PC-3 (cell line): ENCODE measurements around the gene CASP7. TPM values are rescaled to one million over a fixed set of nuclear protein-coding genes. Genes with fewer than 3 reads are reported as not detected.

ENCODE experiments used
- ATAC-seq: fragments of 200-7000 bp; cut with Tn5 transposase; 2 replicates; pipeline ENCODE4 v1.9.1; 2020; ENCODE audit warnings: mild to moderate bottlenecking, moderate library complexity
- BruUV-seq: library from RNA; stranded (reverse); fragments of 400-500 nt; replicated peaks from 2 replicates; lab custom pipeline; 2021; lab: Mats Ljungman, UMichigan
- CTCF ChIA-PET: fragments of 300-600 bp; sonication (Branson Sonifier 250); formaldehyde crosslinking; loops from one replicate; lab custom pipeline; 2022; ENCODE audit warnings: antibody characterized with exemption; lab: Charles Lee
- POLR2A ChIA-PET: fragments of 300-600 bp; sonication (Branson Sonifier 250); formaldehyde crosslinking; loops from one replicate; lab custom pipeline; 2022; ENCODE audit warnings: antibody characterized with exemption; ENCODE audit not compliant: unreplicated experiment; lab: Charles Lee
- DNase-seq: peaks from one replicate; pipeline ENCODE4 v3.0.0-alpha.2; 2015
- H2AFZ ChIP-seq: fragments of 300-600 bp; sonication (generic); 2 replicates; pipeline ENCODE4 v1.6.0; 2016; ENCODE audit warnings: antibody characterized with exemption, low read length
- H3F3A ChIP-seq: fragments of 300-600 bp; sonication (generic); one replicate; pipeline ENCODE4 v1.6.0; 2017; ENCODE audit warnings: antibody characterized with exemption, low read length, control low read depth, mild to moderate bottlenecking; ENCODE audit not compliant: unreplicated experiment
- H3K27ac ChIP-seq: fragments of 300-600 bp; sonication (generic); 2 replicates; pipeline ENCODE4 v1.5.1; 2016; ENCODE audit warnings: mild to moderate bottlenecking, low read length
- H3K27me3 ChIP-seq: fragments of 300-600 bp; sonication (generic); 2 replicates; pipeline ENCODE4 v1.6.1; 2016; ENCODE audit warnings: low read length, mixed read lengths
- H3K36me3 ChIP-seq: fragments of 300-600 bp; sonication (generic); 2 replicates; pipeline ENCODE4 v1.6.1; 2016; ENCODE audit warnings: low read depth, mixed run types, low read length, mixed read lengths
- H3K4me1 ChIP-seq: fragments of 300-600 bp; sonication (generic); 2 replicates; pipeline ENCODE4 v1.5.1; 2016; ENCODE audit warnings: low read length; ENCODE audit not compliant: insufficient read depth
- H3K4me2 ChIP-seq: fragments of 300-600 bp; sonication (generic); 2 replicates; pipeline ENCODE4 v1.6.0; 2016; ENCODE audit warnings: low read length
- H3K4me3 ChIP-seq: fragments of 300-600 bp; sonication (generic); 2 replicates; pipeline ENCODE4 v1.5.1; 2016; ENCODE audit warnings: mild to moderate bottlenecking, low read length, mixed read lengths
- H3K79me2 ChIP-seq: fragments of 300-600 bp; sonication (generic); 2 replicates; pipeline ENCODE4 v1.6.1; 2017; ENCODE audit warnings: low read length, mixed read lengths
- H3K9ac ChIP-seq: fragments of 300-600 bp; sonication (generic); 2 replicates; pipeline ENCODE4 v1.6.0; 2016; ENCODE audit warnings: mild to moderate bottlenecking, low read length
- H3K9me2 ChIP-seq: fragments of 300-600 bp; sonication (generic); replicated peaks from 2 replicates; pipeline ENCODE4 v1.6.1; 2016; ENCODE audit warnings: mixed run types, low read length, mixed read lengths
- H3K9me3 ChIP-seq: fragments of 300-600 bp; sonication (generic); 2 replicates; pipeline ENCODE4 v1.6.1; 2016; ENCODE audit warnings: low read length, mixed read lengths
- H4K20me1 ChIP-seq: fragments of 300-600 bp; sonication (generic); 2 replicates; pipeline ENCODE4 v1.6.1; 2016; ENCODE audit warnings: low read length, mixed read lengths
- CTCF ChIP-seq: fragments of 300-600 bp; sonication (generic); conservative IDR thresholded peaks from 2 replicates; pipeline ENCODE4 v1.5.1; 2017; ENCODE audit warnings: antibody characterized with exemption, low read depth, mild to moderate bottlenecking, low read length
- EZH2 ChIP-seq: fragments of 300-600 bp; sonication (generic); IDR thresholded peaks from one replicate; pipeline ENCODE4 v1.6.1; 2017; ENCODE audit warnings: antibody characterized with exemption, mild to moderate bottlenecking, low read length; ENCODE audit not compliant: unreplicated experiment
- EZH2phosphoT487 ChIP-seq: fragments of 300-600 bp; sonication (generic); IDR thresholded peaks from 2 replicates; pipeline ENCODE4 v1.6.1; 2018; ENCODE audit warnings: mild to moderate bottlenecking, antibody characterized with exemption, low read length, borderline replicate concordance
- intact Hi-C: fragments of 100-400 bp; cut with micrococcal nuclease; formaldehyde crosslinking; loops from 2 replicates; pipeline ENCODE4 v1.9.0; 2023
- total RNA-seq: library from RNA; depleted of rRNA; stranded (reverse); fragments of >200 nt; gene quantifications from 2 replicates; pipeline ENCODE4 v1.2.3, GENCODE V29; 2014

Gene CASP7
- total RNA-seq, 1 experiment from 2014 or later, result 13.7 TPM

- Histone ChIP-seq H2AFZ (no peak overlapping the region), H3K36me3 (no peaks in the 10 kb centered on the region), H3K4me2 (no peak overlapping the region), H3K79me2 (no peaks in the 10 kb centered on the region), H3K9me2 (no peaks in the 10 kb centered on the region), H3K27me3 (no peaks in the 10 kb centered on the region), H3K4me3 (no peak overlapping the region), H3K9ac (no peak overlapping the region), H3K4me1 (no peaks in the 10 kb centered on the region), H3K27ac (no peak overlapping the region), H3F3A (no peaks in the 10 kb centered on the region), H4K20me1 (no peaks in the 10 kb centered on the region), H3K9me3 (no peaks in the 10 kb centered on the region)
- BruUV-seq, result no TSS peak
- POLR2A ChIA-PET, result no interaction called here
- ATAC-seq (no peak), DNase-seq (no peak)
- intact Hi-C loops, result no loop called here
- no peak for TF ChIP-seq EZH2phosphoT487
- no peak for TF ChIP-seq EZH2
- no peak for TF ChIP-seq CTCF
- CTCF ChIA-PET, result no interaction called here
These were observed 32.3 kb downstream of the CASP7 start for GRCh38 chr10:113712024-113712423.

- H3K27ac ChIP-seq, result no peak overlapping the region
- intact Hi-C loops, result no loop called here
- CTCF ChIA-PET, result no interaction called here
- no peaks in the 10 kb centered on the region for H3K9me3 ChIP-seq
- POLR2A ChIA-PET, result no interaction called here
- no peaks in the 10 kb centered on the region for H4K20me1 ChIP-seq
- H3F3A ChIP-seq, result no peaks in the 10 kb centered on the region
- no peak for TF ChIP-seq EZH2
- TF ChIP-seq CTCF, result no peak
- no peak for TF ChIP-seq EZH2phosphoT487
- H3K9me2 ChIP-seq, result no peaks in the 10 kb centered on the region
- H3K36me3 ChIP-seq, result no peaks in the 10 kb centered on the region
- no peak overlapping the region for H3K4me3 ChIP-seq
- no peak for DNase-seq
- ATAC-seq, result no peak
- no peaks in the 10 kb centered on the region for H3K79me2 ChIP-seq
- H2AFZ ChIP-seq, result no peak overlapping the region
- no peak overlapping the region for H3K9ac ChIP-seq
- no TSS peak for BruUV-seq
- no peaks in the 10 kb centered on the region for H3K27me3 ChIP-seq
- no peaks in the 10 kb centered on the region for H3K4me1 ChIP-seq
- no peak overlapping the region for H3K4me2 ChIP-seq
These were observed 33.3 kb downstream of the CASP7 start for GRCh38 chr10:113712755-113713639.

GRCh38 chr10:113713640-113713982 lies 33.9 kb downstream of the CASP7 start:
- no TSS peak for BruUV-seq
- no peaks in the 10 kb centered on the region for H3K79me2 ChIP-seq
- no peak overlapping the region for H3K4me2 ChIP-seq
- H3K27ac ChIP-seq, result no peak overlapping the region
- no peak for ATAC-seq
- no peak overlapping the region for H3K9ac ChIP-seq
- no peaks in the 10 kb centered on the region for H3K27me3 ChIP-seq
- H3K9me2 ChIP-seq, result no peaks in the 10 kb centered on the region
- POLR2A ChIA-PET, result no interaction called here
- no peaks in the 10 kb centered on the region for H3F3A ChIP-seq
- H4K20me1 ChIP-seq, result no peaks in the 10 kb centered on the region
- no peak for DNase-seq
- CTCF ChIA-PET, result no interaction called here
- no peak overlapping the region for H2AFZ ChIP-seq
- H3K36me3 ChIP-seq, result no peaks in the 10 kb centered on the region
- no peaks in the 10 kb centered on the region for H3K9me3 ChIP-seq
- no peaks in the 10 kb centered on the region for H3K4me1 ChIP-seq
- intact Hi-C loops, result no loop called here
- no peak for TF ChIP-seq EZH2
- TF ChIP-seq CTCF, result no peak
- no peak for TF ChIP-seq EZH2phosphoT487
- H3K4me3 ChIP-seq, result no peak overlapping the region
